SH-SY5Y (cell line): ENCODE measurements around the gene AMELX.

ENCODE experiments used
- GATA2 ChIP-seq: IDR thresholded peaks from 2 replicates; pipeline ENCODE4 v1.6.1; 2011; ENCODE audit warnings: mild to moderate bottlenecking, low read depth, low read length
- GATA3 ChIP-seq: IDR thresholded peaks from 2 replicates; pipeline ENCODE4 v1.6.1; 2011; ENCODE audit warnings: low read depth, mild to moderate bottlenecking, low read length, moderate library complexity

- TF ChIP-seq GATA2 = no peak
- no peak for TF ChIP-seq GATA3
Observed at GRCh38 chrX:11304829-11305228, 11.6 kb downstream of the AMELX start.
